MV-4-11 (cell line): Measurements from ENCODE around the gene RUSC2.
A peak's percentile ranks its signal among the peaks of the same experiment; 100 is the strongest.
"Not testable (repeated sequence)": the region's sequence is repeated elsewhere in the genome, so short reads cannot be mapped to it uniquely, and the experiment has no call there.

Experiments used
- DNase-seq: peaks from one replicate; lab custom pipeline; 2025; lab: John Stamatoyannopoulos, UW

RUSC2 gene

DNA sequence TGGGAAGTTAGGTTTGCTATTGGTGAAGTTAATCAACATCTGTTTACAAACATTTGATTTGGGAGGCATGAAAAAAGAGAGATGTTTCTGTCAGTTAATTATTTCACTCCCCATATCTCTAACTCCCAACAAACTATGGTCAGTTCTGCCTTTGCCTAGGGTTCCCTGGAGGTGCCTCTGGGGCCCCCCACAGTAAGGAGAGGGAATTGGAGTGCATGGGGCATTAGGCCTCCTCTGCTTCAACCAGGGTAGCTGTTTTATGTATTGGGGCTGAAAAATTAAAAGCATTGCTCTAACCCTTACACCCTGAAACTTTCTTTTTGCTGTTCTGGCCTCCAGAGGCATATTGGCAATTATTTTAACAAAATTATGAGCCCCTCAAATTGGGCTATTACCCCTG, 32.3 kb downstream of the RUSC2 start:
- no peak for DNase-seq

DNA sequence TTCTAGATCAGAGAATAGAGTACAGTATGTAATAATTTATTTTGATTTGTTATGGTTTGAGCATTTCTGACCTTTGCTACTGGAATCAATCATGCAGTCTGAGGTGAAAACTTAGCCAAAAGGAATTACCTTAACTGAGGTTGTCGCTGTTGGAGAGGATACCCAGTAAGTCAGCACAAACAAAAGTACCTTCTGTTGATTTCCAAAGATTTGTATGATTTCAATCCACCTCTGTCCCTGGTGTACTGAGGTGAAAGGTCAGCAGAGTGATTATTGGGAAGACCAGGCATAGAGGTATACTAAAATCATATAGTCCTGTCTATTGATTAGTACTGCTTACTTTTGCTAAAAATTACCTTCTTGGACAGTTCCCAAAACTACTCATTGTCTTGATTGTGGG, 32.8 kb downstream of the RUSC2 start:
- DNase-seq: no peak

DNA sequence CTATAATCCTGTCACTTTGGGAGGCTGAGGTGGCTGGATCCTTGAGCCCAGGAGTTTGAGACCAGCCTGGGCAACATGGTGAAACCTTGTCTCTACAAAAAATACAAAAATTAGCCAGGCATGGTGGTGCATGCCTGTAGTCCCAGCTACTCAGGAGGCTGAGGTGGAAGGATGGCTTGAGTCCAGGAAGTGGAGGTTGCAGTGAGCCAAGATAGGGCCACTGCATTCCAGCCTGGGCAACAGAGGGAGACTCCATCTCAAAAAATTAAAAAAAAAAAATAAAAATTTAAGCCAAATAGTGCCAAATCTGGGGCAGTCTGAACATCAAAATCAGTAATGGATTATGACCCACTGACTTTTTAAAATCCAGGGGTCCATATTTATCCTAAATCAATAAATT, 33.6 kb downstream of the RUSC2 start:
- DNase-seq: not testable (repeated sequence)

DNA sequence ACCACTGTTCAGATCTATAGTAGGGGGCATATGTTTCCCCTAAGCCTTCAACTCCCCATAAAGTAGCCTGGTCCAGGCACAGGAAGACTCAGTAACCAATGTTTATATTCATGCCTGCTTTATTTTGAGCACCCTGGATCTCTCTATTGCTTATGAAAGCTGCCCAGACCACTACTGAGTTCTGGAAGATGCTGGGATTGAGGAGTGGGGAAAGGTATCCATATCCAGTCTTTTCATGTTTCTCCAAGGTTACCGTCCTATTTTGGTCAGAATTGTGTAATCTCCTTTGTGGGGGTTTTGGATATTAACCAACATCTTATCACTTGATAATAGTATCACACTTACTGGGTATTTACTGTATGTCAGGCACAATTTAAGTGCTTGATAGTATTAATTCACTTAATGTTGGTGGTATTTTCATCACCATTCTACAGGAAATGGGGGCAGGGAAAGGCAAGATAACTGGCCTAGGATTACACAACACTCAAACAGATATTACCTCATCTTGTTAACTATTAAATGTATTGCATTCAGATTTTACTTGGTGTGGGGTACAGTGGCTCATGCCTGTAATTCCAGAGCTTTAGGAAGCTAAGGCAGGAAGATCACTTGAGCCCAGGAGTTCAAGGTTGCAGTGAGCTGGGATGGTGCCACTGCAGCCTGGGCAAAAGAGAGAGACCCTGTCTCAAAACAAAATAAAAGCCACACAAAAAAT, 36.3 kb downstream of the RUSC2 start:
- DNase-seq: peak; percentile 18

DNA sequence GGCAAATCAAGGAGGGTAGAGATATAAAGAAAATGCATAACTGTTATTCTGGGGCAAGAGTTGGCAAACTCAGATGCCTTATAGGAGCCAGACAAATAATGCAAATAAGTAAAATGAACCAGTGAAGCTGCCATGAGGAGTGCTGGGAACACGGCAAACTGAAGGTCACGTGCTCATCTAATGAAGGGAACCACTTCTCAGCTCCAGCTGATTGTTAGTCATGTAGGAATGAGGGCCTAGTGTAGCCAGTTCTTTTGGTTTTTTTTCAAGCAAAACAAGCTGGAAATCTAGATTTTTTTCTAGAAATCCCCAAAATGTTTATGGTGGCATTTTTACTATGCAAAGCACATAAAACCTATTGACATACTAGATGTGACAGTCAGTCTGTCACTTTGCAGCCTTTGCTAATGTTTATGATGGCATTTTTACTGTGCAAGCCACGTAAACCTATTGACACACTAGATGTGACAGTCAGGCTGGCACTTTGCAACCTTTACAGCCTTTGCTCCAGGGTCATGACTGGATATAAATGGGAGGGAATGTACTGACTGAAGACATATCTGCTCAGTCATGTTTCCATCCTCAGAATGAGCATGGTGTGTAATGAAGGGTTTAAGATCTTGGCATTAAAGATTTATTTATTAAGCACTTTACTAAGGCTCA, 39.4 kb downstream of the RUSC2 start:
- DNase-seq: no peak

DNA sequence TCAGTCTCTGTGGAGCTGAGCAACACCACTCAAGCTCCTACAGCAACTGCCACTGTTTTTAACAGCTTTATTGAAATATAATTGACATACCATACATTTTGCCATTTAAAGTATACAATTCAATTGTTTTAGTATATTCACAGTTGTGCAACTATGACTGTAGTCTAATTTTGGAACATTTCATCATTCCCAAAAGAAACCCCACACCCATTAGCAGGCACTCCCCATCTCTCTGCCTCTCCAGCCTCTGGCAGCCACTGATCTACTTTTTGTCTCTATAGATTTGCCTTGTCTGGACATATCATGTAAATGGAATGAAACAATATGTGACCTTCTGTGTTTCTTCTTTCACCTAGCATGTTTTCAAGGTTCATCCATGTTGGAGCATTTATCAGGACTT, 43.5 kb downstream of the RUSC2 start:
- DNase-seq: peak; percentile 15

DNA sequence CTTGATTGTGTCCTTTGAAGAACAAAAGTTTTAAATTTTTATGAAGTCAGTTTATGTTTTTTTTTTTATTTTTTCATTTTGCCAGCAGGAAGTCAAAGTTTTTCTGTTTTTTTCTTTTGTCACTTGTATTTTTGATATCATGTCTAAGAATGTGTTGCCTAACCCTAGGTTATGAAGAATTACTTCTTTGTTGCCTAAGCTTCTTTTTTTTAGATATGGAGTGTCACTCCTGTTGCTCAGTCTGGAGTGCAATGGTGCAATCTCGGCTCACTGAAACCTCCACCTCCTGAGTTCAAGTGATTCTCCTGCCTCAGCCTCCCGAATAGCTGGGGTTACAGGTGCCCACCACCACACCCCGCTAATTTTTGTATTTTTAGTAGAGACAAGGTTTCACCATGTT, 45.0 kb downstream of the RUSC2 start:
- DNase-seq: peak; percentile 19

DNA sequence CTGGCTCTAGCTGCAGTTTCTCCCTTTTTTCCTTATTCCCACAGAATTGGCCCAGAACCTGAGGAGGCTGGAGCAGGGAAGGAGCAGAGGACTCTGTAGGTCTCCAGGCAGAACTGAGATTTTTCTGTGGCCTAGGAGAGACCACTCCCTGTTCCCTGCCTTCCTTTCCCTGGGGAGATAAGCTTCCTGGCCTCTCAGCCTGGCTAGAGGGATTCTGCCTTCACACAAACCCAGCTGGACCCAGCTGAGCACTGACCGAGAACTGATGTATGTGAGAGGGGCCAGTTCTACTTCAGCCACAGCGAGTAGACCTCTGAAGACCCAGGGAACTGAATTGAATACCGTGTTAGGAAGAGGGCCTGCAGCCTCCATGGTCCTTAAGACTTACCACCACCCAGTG, 48.0 kb downstream of the RUSC2 start:
- DNase-seq: no peak

DNA sequence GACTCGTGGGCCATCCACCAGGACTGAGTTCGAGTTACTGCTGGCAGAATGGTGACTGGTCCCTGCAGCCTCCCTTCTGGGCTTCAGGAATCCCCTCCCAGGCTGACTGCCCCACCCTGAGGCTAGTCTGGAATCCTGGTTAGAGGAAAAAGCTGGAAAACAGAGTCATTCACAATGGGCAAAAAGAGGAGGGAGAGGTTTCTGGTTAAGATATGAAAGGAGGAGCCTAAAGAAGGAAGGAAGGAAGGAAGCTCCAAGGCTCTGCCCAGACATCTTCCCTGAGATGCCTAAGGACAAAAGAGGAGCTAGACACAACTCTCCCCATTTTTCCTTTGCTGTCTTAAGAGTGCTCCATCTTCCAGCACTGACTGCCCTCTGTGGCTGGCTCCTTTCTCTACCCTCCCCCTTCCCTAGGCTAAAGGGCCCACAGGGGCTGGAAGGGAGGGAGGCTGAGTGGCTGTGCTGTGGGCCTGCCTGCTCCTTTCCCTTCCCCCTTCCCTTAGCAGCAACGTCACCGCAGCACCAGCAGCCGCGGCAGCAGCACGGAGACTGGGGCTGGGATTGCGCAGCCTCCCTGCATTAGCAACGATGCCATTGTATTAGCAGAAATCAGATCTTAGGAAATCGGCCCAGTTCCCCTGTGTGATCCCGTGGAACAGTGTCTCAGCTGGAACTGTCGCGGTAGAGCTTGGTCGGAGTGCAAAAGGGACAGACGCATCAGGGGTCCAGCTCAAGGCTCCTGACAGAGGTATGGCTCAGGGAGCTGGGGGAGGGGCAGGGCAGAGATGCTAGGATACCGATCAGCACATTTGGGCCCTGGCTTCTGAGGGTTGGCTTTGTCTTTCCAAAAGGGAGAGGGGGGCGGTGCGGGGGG, 48.7 kb downstream of the RUSC2 start:
- DNase-seq: peak; percentile 63
